GM18909 (cell line): ENCODE data around the gene CAPN5.

ENCODE experiments used
- ATAC-seq: cut with Tn5 transposase; IDR thresholded peaks from one replicate; pipeline ENCODE4 v1.9.1; 2021; ENCODE audit warnings: mild to moderate bottlenecking; ENCODE audit not compliant: unreplicated experiment, poor library complexity

CAPN5 gene

GRCh38 chr11:77081976-77082836, 15.4 kb downstream of the CAPN5 start:
- ATAC-seq: no peak

GRCh38 chr11:77082838-77083565, 16.2 kb downstream of the CAPN5 start:
- no peak for ATAC-seq

- ATAC-seq: no peak
Measured at GRCh38 chr11:77083566-77084245, 16.9 kb downstream of the CAPN5 start.

GRCh38 chr11:77084581-77085191, 17.9 kb downstream of the CAPN5 start:
- no peak for ATAC-seq

GRCh38 chr11:77085652-77086051, 18.9 kb downstream of the CAPN5 start:
- ATAC-seq: no peak

- no peak for ATAC-seq
Measured at GRCh38 chr11:77086521-77087472, 20.0 kb downstream of the CAPN5 start.

- ATAC-seq: no peak
Measured at GRCh38 chr11:77087723-77088225, 21.0 kb downstream of the CAPN5 start.

GRCh38 chr11:77088236-77089003, 21.6 kb downstream of the CAPN5 start:
- ATAC-seq: no peak

- ATAC-seq: no peak
Measured at GRCh38 chr11:77089004-77089545, 22.3 kb downstream of the CAPN5 start.

GRCh38 chr11:77090046-77090372, 23.2 kb downstream of the CAPN5 start:
- ATAC-seq: no peak

- ATAC-seq: no peak
Measured at GRCh38 chr11:77090373-77091111, 23.8 kb downstream of the CAPN5 start.

GRCh38 chr11:77091146-77091940, 24.6 kb downstream of the CAPN5 start:
- ATAC-seq: peak; percentile 81

- no peak for ATAC-seq
Measured at GRCh38 chr11:77092382-77092781, 25.6 kb downstream of the CAPN5 start.

GRCh38 chr11:77093056-77093891, 26.5 kb downstream of the CAPN5 start:
- ATAC-seq: no peak

- no peak for ATAC-seq
Measured at GRCh38 chr11:77093987-77094840, 27.4 kb downstream of the CAPN5 start.
